Activated T-helper 1 cell treated with anti-CD3 and anti-CD28 coated beads, Interleukin-12 subunit alpha, Interleukin-12 subunit beta, Interleukin-2, Interleukin-4 antibody, amounts not matched to agents 30 ng/mL and 10 ng/mL and 1 ng/mL, durations not matched to agents 14 hours and 24 hours and 36 hours (primary cell): ENCODE results near the gene SELENOT. TPM values are rescaled to one million over a fixed set of nuclear protein-coding genes. Genes with fewer than 3 reads are reported as not detected.

Source experiments
- DNase-seq: peaks from one replicate; pipeline ENCODE4 v3.0.0; 2021; ENCODE audit warnings: low spot score
- H3K27ac Mint-ChIP-seq: one replicate; pipeline ENCODE4 v1.8.0; 2021; ENCODE audit warnings: mild to moderate bottlenecking, mixed read lengths
- H3K27me3 Mint-ChIP-seq: one replicate; pipeline ENCODE4 v1.8.0; 2022; ENCODE audit warnings: mild to moderate bottlenecking, moderate library complexity, mixed read lengths; ENCODE audit not compliant: insufficient read depth
- H3K36me3 Mint-ChIP-seq: one replicate; pipeline ENCODE4 v1.8.0; 2021; ENCODE audit warnings: low read depth, mixed read lengths
- H3K4me1 Mint-ChIP-seq: one replicate; pipeline ENCODE4 v1.8.0; 2021; ENCODE audit warnings: low read depth, mixed read lengths
- H3K4me3 Mint-ChIP-seq: one replicate; pipeline ENCODE4 v1.8.0; 2021; ENCODE audit warnings: mild to moderate bottlenecking, moderate library complexity, mixed read lengths
- H3K9me3 Mint-ChIP-seq: one replicate; pipeline ENCODE4 v1.8.0; 2021; ENCODE audit warnings: mixed read lengths
- intact Hi-C: fragments of 100-400 bp; cut with micrococcal nuclease; formaldehyde crosslinking; loops from one replicate; pipeline ENCODE4 v1.15.1; 2024
- total RNA-seq: library from RNA; stranded (reverse); gene quantifications from 2 replicates; pipeline ENCODE4 v1.2.3, GENCODE V29; 2022

Gene SELENOT
- total RNA-seq, 1 donor from 2014 or later = 140 TPM

DNA sequence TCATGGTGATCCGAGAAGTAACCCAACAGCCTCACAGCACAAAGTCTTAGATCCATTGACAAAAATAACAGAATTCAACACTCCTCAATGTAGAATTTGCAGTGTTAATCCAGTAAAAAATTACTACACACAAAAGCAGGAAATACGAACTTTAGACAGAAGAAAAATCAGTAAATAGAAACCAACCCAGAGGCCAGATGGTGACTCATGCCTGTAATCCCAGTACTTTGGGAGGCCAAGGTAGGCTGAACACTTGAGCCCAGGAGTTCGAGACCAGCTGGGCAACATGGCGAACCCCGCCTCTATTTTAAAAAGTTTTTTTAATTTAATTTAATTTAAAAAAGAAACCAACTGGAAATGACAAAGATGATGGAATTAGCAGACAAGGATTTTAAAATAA, 36.1 kb downstream of the SELENOT start:
- H3K9me3 Mint-ChIP-seq = no peaks in the 10 kb centered on the region
- H3K36me3 Mint-ChIP-seq = peaks cover under 1% of the 10 kb centered on the region
- intact Hi-C loops = no loop called here
- H3K27ac Mint-ChIP-seq = no peak overlapping the region
- H3K4me3 Mint-ChIP-seq = no peak overlapping the region
- peaks cover 17% of the 10 kb centered on the region for H3K4me1 Mint-ChIP-seq
- peaks cover 9% of the 10 kb centered on the region for H3K27me3 Mint-ChIP-seq
- DNase-seq = no peak

DNA sequence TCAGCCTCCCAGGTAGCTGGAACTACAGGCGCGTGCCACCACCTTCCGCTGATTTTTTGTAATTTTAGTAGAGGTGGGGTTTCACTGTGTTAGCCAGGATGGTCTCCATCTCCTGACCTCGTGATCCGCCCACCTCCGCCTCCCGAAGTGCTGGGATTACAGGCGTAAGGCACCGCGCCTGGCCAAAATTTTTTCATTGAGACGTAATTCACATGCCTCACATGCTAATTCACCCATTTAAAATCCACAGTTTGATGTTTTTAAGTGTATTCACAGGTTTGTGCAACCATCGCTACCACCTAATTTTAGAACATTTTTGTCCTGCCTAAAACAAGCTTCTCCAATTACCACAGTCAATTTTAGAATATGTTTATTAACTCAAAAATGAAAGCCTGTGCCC, 37.1 kb downstream of the SELENOT start:
- intact Hi-C loops = loop anchor here (5.0 kb wide), 1 partner anchor 42 kb away; no protein-coding TSS in a partner anchor
- Mint-ChIP-seq H3K36me3 (no peaks in the 10 kb centered on the region), H3K9me3 (no peaks in the 10 kb centered on the region), H3K4me3 (no peak overlapping the region), H3K27me3 (peaks cover 9% of the 10 kb centered on the region), H3K27ac (no peak overlapping the region), H3K4me1 (peaks cover 11% of the 10 kb centered on the region)
- no peak for DNase-seq

- Mint-ChIP-seq H3K4me3 (no peak overlapping the region), H3K27ac (no peak overlapping the region), H3K27me3 (peaks cover 7% of the 10 kb centered on the region), H3K4me1 (no peaks in the 10 kb centered on the region), H3K9me3 (no peaks in the 10 kb centered on the region), H3K36me3 (no peaks in the 10 kb centered on the region)
- intact Hi-C loops = no loop called here
- DNase-seq = no peak
Observed at GRCh38 chr3:150653110-150653561, 50.0 kb downstream of the SELENOT start.

DNA sequence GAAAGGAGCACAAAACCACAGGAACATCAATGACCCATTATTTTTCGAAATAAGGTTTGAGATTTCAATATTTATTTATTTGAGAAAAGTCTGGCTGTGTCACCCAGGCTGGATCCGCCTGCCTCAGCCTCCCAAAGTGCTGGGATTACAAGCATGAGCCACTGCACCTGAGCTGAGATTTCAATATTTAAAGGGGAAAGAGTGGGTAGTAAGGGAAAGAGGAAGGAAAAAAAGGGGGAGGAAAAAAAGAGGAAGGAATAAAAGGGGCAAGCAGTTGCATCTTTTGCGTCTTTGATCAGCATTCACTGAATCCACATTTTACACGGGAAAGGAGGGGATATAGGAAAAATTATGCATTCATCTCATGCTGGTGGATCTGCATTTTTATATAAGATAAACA, 53.2 kb downstream of the SELENOT start:
- H3K9me3 Mint-ChIP-seq = no peaks in the 10 kb centered on the region
- no peak for DNase-seq
- H3K27me3 Mint-ChIP-seq = peaks cover 5% of the 10 kb centered on the region
- H3K4me3 Mint-ChIP-seq = no peak overlapping the region
- H3K36me3 Mint-ChIP-seq = no peaks in the 10 kb centered on the region
- intact Hi-C loops = no loop called here
- H3K27ac Mint-ChIP-seq = no peak overlapping the region
- H3K4me1 Mint-ChIP-seq = no peaks in the 10 kb centered on the region

DNA sequence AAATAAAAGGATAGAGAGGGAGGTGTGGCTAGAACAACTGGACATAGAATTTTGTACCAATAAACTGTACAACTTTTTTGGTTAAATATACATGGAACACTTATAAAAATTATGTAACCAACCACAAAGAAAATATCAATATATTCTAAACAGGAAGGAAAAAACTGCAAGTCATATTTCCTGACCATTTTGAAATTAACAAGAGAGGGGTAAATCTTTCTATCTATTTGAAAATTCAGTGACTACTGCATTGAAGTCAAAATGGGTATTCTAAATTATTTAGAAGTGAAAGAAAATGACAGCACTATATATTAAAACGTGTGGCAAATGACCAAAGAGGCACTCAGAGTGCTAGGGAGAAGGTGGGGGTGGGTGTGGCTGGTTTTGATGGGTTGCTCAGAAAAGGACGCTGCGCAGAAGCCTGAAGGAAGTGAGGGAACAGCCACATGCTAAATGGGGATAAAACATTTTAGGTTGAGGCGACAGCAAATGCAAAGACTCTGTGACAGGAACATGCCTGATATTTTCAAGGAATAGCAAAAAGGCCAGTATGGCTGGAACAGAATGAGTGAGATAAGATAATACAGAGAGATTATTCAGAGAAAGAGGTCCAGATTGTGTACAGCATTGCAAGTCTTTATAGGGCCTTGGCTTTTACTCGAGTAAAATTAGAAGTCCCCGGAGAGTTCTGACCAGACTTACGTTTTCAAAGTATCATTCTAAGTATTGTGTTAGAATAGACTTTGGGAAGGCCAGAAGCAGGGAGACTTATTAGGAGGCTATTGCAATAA, 59.5 kb downstream of the SELENOT start:
- H3K4me3 Mint-ChIP-seq = no peak overlapping the region
- H3K9me3 Mint-ChIP-seq = no peaks in the 10 kb centered on the region
- intact Hi-C loops = no loop called here

DNA sequence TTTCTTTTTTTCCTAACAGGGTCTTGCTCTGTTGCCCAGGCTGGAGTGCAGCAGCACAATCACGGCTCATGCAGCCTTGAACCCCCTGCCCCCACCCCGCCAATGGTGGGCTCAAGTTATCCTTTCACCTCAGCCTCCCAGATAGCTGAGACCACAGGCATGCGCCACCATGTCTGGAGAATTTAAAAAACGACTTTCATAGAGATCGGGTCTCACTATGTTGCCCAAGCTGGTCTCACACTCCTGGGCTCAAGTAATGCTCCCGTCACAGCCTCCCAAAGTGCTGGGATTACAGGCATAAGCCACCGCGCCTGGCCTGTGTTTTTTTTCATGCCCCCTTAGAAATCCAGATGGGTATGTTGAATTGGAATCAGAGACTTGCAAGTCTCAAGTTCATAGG, 60.3 kb downstream of the SELENOT start:
- Mint-ChIP-seq H3K36me3 (no peaks in the 10 kb centered on the region), H3K9me3 (no peaks in the 10 kb centered on the region), H3K27ac (no peak overlapping the region), H3K4me1 (peaks cover 23% of the 10 kb centered on the region), H3K27me3 (peaks cover 17% of the 10 kb centered on the region), H3K4me3 (no peak overlapping the region)
- intact Hi-C loops = no loop called here
- DNase-seq = no peak

More for the DNA sequence above, 59.5 kb downstream of the SELENOT start:
- H3K4me1 Mint-ChIP-seq = peaks cover 23% of the 10 kb centered on the region
- DNase-seq = no peak
- H3K36me3 Mint-ChIP-seq = no peaks in the 10 kb centered on the region
- no peak overlapping the region for H3K27ac Mint-ChIP-seq
- peaks cover 10% of the 10 kb centered on the region for H3K27me3 Mint-ChIP-seq

DNA sequence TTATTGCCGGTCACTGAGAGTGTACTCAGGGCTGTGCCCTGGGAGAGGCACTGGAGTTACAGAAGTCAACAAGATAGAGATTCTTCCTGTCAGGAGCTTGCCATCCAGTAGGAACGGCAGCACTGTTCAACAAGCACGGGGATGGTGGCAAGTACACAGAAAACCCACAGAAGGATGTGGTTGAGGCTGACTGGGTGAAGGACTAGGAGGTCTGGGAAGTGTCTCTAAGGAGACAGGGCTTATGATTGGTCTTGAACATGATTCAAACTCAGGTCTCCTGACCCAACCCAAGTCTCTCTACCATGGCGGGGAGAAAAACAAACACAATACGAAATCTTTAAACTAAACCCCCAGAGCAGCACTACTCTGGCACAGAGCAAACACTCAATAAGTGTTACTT, 63.0 kb downstream of the SELENOT start:
- peaks cover 23% of the 10 kb centered on the region for H3K4me1 Mint-ChIP-seq
- H3K9me3 Mint-ChIP-seq = no peaks in the 10 kb centered on the region
- intact Hi-C loops = no loop called here
- H3K36me3 Mint-ChIP-seq = no peaks in the 10 kb centered on the region
- peak; percentile 8 for DNase-seq
- H3K27me3 Mint-ChIP-seq = peaks cover 28% of the 10 kb centered on the region
- H3K4me3 Mint-ChIP-seq = no peak overlapping the region
- H3K27ac Mint-ChIP-seq = no peak overlapping the region

GRCh38 chr3:150673966-150674365, 70.8 kb downstream of the SELENOT start:
- Mint-ChIP-seq H3K4me3 (no peak overlapping the region), H3K4me1 (no peaks in the 10 kb centered on the region), H3K9me3 (peaks cover 16% of the 10 kb centered on the region), H3K27ac (no peak overlapping the region), H3K36me3 (no peaks in the 10 kb centered on the region), H3K27me3 (peaks cover 12% of the 10 kb centered on the region)
- no peak for DNase-seq
- intact Hi-C loops = no loop called here

- no peak for DNase-seq
- no peaks in the 10 kb centered on the region for H3K36me3 Mint-ChIP-seq
- H3K9me3 Mint-ChIP-seq = peaks cover 16% of the 10 kb centered on the region
- peaks cover 4% of the 10 kb centered on the region for H3K27me3 Mint-ChIP-seq
- no peak overlapping the region for H3K4me3 Mint-ChIP-seq
- intact Hi-C loops = no loop called here
- H3K27ac Mint-ChIP-seq = no peak overlapping the region
- peaks cover 3% of the 10 kb centered on the region for H3K4me1 Mint-ChIP-seq
Observed at GRCh38 chr3:150675587-150675986, 72.5 kb downstream of the SELENOT start.

Other genes with a start within 250 kb of the SELENOT start
- 21.3 and 22.7 TPM in 2 replicates for gene TSC22D2, start 195.0 kb upstream of the SELENOT start, total RNA-seq
- 96.0 and 102 TPM in 2 replicates for gene SERP1, start 56.8 kb upstream of the SELENOT start, total RNA-seq
- 122 TPM in 2 replicates for gene EIF2A, start 56.5 kb upstream of the SELENOT start, total RNA-seq
- gene ERICH6, start 100.6 kb downstream of the SELENOT start, total RNA-seq = not detected in 2 replicates
- gene SIAH2, start 159.8 kb downstream of the SELENOT start, total RNA-seq = 175 and 177 TPM in 2 replicates